ENCODE measurements around the gene BSDC1.

- TF ChIP-seq POLR2AphosphoS5 (IDR thresholded peaks at IDR 0.05; ENCODE audit: low read depth, low read length) (no peak), POLR2A (IDR thresholded peaks at IDR 0.05; ENCODE audit: low read depth, low read length) (no peak)
These were observed 17.0 kb upstream of the BSDC1 start for GRCh38 chr1:32411261-32411660.

Data from GM12892 (cell line).